Measurements from ENCODE around the gene TLX1. TPM values are rescaled to one million over a fixed set of nuclear protein-coding genes. Genes with fewer than 3 reads are reported as not detected.

TLX1 gene
- total RNA-seq, 1 donor from 2014 or later: not detected

GRCh38 chr10:101158459-101159058 lies 27.5 kb downstream of the TLX1 start:
- Histone ChIP-seq H3K27ac (no peak overlapping the region), H3K9me3 (no peaks in the 10 kb centered on the region), H3K27me3 (no peaks in the 10 kb centered on the region), H3K36me3 (no peaks in the 10 kb centered on the region), H3K4me3 (no peak overlapping the region), H3K4me1 (no peaks in the 10 kb centered on the region)
- intact Hi-C loops (cut with DNase I): no loop called here
- TF ChIP-seq CTCF (IDR thresholded peaks at IDR 0.05): no peak
- TF ChIP-seq POLR2AphosphoS5 (IDR thresholded peaks at IDR 0.05; ENCODE audit: insufficient read depth in 1 of 2, low read depth in 1 of 2): no peak
- TF ChIP-seq POLR2A (IDR thresholded peaks at IDR 0.05): no peak
- no peak for DNase-seq (ENCODE audit: extremely low spot score in 2 of 2)

DNA sequence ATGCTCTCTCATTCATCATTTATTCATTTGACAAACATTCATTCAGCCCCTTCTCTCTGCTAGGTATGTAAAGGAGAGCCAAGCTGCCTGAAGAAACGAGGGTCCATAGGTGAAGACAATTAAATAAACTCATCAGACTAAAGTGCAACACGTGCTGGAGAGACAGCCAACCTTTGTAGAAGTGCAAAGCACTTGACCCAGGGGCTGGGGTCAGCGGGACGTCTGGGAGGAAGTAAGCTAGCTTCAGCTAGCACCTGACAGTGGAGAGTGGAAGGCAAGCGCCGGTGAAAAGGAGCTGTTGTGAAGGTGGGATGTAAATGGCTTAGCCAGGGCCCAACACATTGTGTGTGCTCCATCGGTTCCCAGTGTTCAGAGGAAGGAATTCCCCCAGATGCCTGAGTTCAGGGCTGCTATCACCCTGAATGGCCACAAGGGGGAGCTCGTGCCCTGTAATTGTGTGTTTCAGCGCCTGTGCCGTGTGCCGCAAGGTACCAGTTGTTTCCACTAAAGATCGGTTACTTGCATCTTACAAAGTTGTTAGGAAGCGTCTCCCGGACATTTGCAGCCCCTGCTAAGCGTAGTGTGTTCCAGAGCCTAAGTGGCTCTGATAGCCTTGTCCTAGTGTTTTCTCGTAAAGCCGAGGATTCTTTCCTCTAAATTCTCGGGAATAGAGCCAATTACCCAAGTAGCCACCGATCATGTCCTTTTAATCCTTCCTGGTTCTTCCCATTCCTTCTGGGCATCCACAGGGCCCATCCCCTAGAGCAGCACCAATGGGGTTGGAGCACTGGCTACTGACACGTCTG lies 30.6 kb downstream of the TLX1 start:
- no peaks in the 10 kb centered on the region for H3K36me3 ChIP-seq
- intact Hi-C loops (cut with DNase I): no loop called here
- peak; percentile 88 to 93 (median 90) for TF ChIP-seq CTCF (IDR thresholded peaks at IDR 0.05)
- no peak for TF ChIP-seq POLR2AphosphoS5 (IDR thresholded peaks at IDR 0.05; ENCODE audit: insufficient read depth in 1 of 2, low read depth in 1 of 2)
- H3K4me1 ChIP-seq: no peaks in the 10 kb centered on the region
- no peak for DNase-seq (ENCODE audit: extremely low spot score in 2 of 2)
- H3K9me3 ChIP-seq: no peaks in the 10 kb centered on the region
- peak overlapping the region in 1 of 2 donors; percentile 27 for H3K4me3 ChIP-seq
- no peaks in the 10 kb centered on the region for H3K27me3 ChIP-seq
- no peak overlapping the region for H3K27ac ChIP-seq

DNA sequence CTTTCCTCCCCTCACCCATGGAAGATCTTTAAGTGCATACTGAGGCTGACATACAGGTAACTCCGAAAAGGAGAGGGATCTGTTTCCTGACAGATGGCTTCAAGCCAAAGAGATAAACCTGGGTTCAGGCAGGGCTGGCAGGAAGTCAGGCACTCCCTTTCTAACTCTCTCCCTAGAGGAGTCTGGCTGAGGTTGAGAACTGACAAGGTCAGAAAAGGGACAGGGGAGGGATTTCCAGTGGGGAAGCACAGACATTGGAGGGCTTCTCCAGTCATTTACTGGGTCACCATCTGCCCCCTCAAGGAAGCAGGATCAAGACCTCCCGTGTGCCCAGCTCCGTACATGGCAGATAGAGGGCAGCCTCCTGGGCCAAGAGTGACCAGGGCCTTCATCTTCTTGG lies 31.6 kb downstream of the TLX1 start:
- intact Hi-C loops (cut with DNase I): no loop called here
- no peaks in the 10 kb centered on the region for H3K36me3 ChIP-seq
- no peak for DNase-seq (ENCODE audit: extremely low spot score in 2 of 2)

GRCh38 chr10:101164020-101164419 lies 32.9 kb downstream of the TLX1 start:
- H3K27ac ChIP-seq: no peak overlapping the region
- intact Hi-C loops (cut with DNase I): no loop called here
- no peaks in the 10 kb centered on the region for H3K36me3 ChIP-seq
- TF ChIP-seq POLR2A (IDR thresholded peaks at IDR 0.05) (no peak), POLR2AphosphoS5 (IDR thresholded peaks at IDR 0.05; ENCODE audit: insufficient read depth in 1 of 2, low read depth in 1 of 2) (no peak), CTCF (IDR thresholded peaks at IDR 0.05) (no peak)
- H3K27me3 ChIP-seq: no peaks in the 10 kb centered on the region
- H3K9me3 ChIP-seq: no peaks in the 10 kb centered on the region
- DNase-seq (ENCODE audit: extremely low spot score in 2 of 2): no peak
- H3K4me1 ChIP-seq: no peaks in the 10 kb centered on the region
- H3K4me3 ChIP-seq: no peak overlapping the region

More for the DNA sequence above, 31.6 kb downstream of the TLX1 start:
- TF ChIP-seq POLR2AphosphoS5 (IDR thresholded peaks at IDR 0.05; ENCODE audit: insufficient read depth in 1 of 2, low read depth in 1 of 2) (no peak), CTCF (IDR thresholded peaks at IDR 0.05) (no peak), POLR2A (IDR thresholded peaks at IDR 0.05) (no peak)
- no peaks in the 10 kb centered on the region for H3K9me3 ChIP-seq
- no peaks in the 10 kb centered on the region for H3K27me3 ChIP-seq
- H3K4me1 ChIP-seq: no peaks in the 10 kb centered on the region
- H3K4me3 ChIP-seq: no peak overlapping the region
- no peak overlapping the region for H3K27ac ChIP-seq

DNA sequence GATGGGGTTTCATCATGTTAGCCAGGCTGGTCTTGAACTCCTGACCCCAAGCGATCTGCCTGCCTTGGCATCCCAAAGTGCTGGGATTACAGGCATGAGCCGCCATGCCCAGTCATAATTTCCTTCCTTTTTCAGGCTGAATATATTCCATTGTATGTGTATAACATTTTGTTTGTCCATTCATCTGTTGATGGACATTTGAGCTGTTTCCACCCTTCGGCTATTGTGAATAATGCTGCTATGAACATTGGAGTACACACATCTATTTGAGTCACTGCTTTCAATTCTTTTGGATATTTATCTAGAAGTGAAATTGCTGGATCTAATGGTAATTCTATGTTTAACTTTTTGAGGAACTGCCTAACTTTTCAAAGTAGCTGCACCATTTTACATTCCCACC lies 34.6 kb downstream of the TLX1 start:
- H3K4me3 ChIP-seq: no peak overlapping the region
- H3K4me1 ChIP-seq: no peaks in the 10 kb centered on the region
- no peak for TF ChIP-seq POLR2AphosphoS5 (IDR thresholded peaks at IDR 0.05; ENCODE audit: insufficient read depth in 1 of 2, low read depth in 1 of 2)
- no peak for TF ChIP-seq POLR2A (IDR thresholded peaks at IDR 0.05)
- TF ChIP-seq CTCF (IDR thresholded peaks at IDR 0.05): no peak
- no peaks in the 10 kb centered on the region for H3K9me3 ChIP-seq
- no peak overlapping the region for H3K27ac ChIP-seq
- no peaks in the 10 kb centered on the region for H3K27me3 ChIP-seq
- intact Hi-C loops (cut with DNase I): no loop called here
- no peaks in the 10 kb centered on the region for H3K36me3 ChIP-seq
- no peak for DNase-seq (ENCODE audit: extremely low spot score in 2 of 2)
